ENCODE results near the gene ZBTB47. TPM values are rescaled to one million over a fixed set of nuclear protein-coding genes. Genes with fewer than 3 reads are reported as not detected.

The ZBTB47 gene
- total RNA-seq, 1 donor from 2014 or later = 38.8 TPM

- Mint-ChIP-seq H3K36me3 (ENCODE audit: low read depth) (no peaks in the 10 kb centered on the region), H3K9me3 (ENCODE audit: low read depth) (no peaks in the 10 kb centered on the region), H3K27me3 (ENCODE audit: low read depth) (peaks cover 23% of the 10 kb centered on the region), H3K4me1 (ENCODE audit: low read depth) (peaks cover 18% of the 10 kb centered on the region), H3K4me3 (ENCODE audit: unreplicated experiment) (no peak overlapping the region), H3K27ac (ENCODE audit: unreplicated experiment) (no peak overlapping the region)
- peak; percentile 82 for DNase-seq (ENCODE audit: low spot score)
- no peak for TF ChIP-seq CTCF (IDR thresholded peaks at IDR 0.05)
Measured at GRCh38 chr3:42688016-42688415, 34.5 kb downstream of the ZBTB47 start.

GRCh38 chr3:42688487-42689420 lies 35.3 kb downstream of the ZBTB47 start:
- no peak overlapping the region for H3K27ac Mint-ChIP-seq (ENCODE audit: unreplicated experiment)
- no peaks in the 10 kb centered on the region for H3K36me3 Mint-ChIP-seq (ENCODE audit: low read depth)
- H3K4me3 Mint-ChIP-seq (ENCODE audit: unreplicated experiment) = no peak overlapping the region
- no peaks in the 10 kb centered on the region for H3K9me3 Mint-ChIP-seq (ENCODE audit: low read depth)
- peak; percentile 55 for DNase-seq (ENCODE audit: low spot score)
- peaks cover 23% of the 10 kb centered on the region for H3K27me3 Mint-ChIP-seq (ENCODE audit: low read depth)
- TF ChIP-seq CTCF (IDR thresholded peaks at IDR 0.05) = no peak
- H3K4me1 Mint-ChIP-seq (ENCODE audit: low read depth) = peaks cover 12% of the 10 kb centered on the region

- TF ChIP-seq CTCF (IDR thresholded peaks at IDR 0.05) = no peak
- Mint-ChIP-seq H3K4me3 (ENCODE audit: unreplicated experiment) (no peak overlapping the region), H3K27me3 (ENCODE audit: low read depth) (peaks cover 23% of the 10 kb centered on the region), H3K9me3 (ENCODE audit: low read depth) (no peaks in the 10 kb centered on the region), H3K36me3 (ENCODE audit: low read depth) (no peaks in the 10 kb centered on the region), H3K4me1 (ENCODE audit: low read depth) (peaks cover 5% of the 10 kb centered on the region), H3K27ac (ENCODE audit: unreplicated experiment) (no peak overlapping the region)
- peak; percentile 51 for DNase-seq (ENCODE audit: low spot score)
Measured at GRCh38 chr3:42689421-42690014, 36.0 kb downstream of the ZBTB47 start.

GRCh38 chr3:42690191-42690590 lies 36.7 kb downstream of the ZBTB47 start:
- Mint-ChIP-seq H3K9me3 (ENCODE audit: low read depth) (no peaks in the 10 kb centered on the region), H3K4me3 (ENCODE audit: unreplicated experiment) (no peak overlapping the region), H3K27me3 (ENCODE audit: low read depth) (peaks cover 23% of the 10 kb centered on the region), H3K36me3 (ENCODE audit: low read depth) (no peaks in the 10 kb centered on the region), H3K27ac (ENCODE audit: unreplicated experiment) (no peak overlapping the region), H3K4me1 (ENCODE audit: low read depth) (no peaks in the 10 kb centered on the region)
- DNase-seq (ENCODE audit: low spot score) = peak; percentile 58
- TF ChIP-seq CTCF (IDR thresholded peaks at IDR 0.05) = no peak

GRCh38 chr3:42690766-42691680 lies 37.5 kb downstream of the ZBTB47 start:
- no peak for TF ChIP-seq CTCF (IDR thresholded peaks at IDR 0.05)
- Mint-ChIP-seq H3K27me3 (ENCODE audit: low read depth) (peaks cover 23% of the 10 kb centered on the region), H3K27ac (ENCODE audit: unreplicated experiment) (no peak overlapping the region), H3K4me3 (ENCODE audit: unreplicated experiment) (no peak overlapping the region), H3K36me3 (ENCODE audit: low read depth) (no peaks in the 10 kb centered on the region), H3K4me1 (ENCODE audit: low read depth) (no peaks in the 10 kb centered on the region), H3K9me3 (ENCODE audit: low read depth) (no peaks in the 10 kb centered on the region)
- DNase-seq (ENCODE audit: low spot score) = no peak

Measured in chondrocyte (in vitro differentiated cells).